ENCODE measurements around the gene NHERF1.

DNA sequence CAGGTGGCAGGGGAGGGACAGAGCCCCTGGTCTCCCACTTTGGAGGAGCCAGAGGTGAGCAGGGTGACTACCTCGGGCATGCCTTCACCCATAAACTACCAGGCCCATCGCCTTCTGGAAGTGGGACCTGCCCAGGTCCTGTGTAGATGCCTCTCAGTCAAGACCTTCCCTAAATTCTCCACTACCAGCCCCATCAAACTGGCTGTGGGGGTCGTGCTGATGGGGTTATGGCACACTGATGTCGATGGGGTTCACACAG, 17.2 kb upstream of the NHERF1 start:
- TF ChIP-seq, protein P1, sequence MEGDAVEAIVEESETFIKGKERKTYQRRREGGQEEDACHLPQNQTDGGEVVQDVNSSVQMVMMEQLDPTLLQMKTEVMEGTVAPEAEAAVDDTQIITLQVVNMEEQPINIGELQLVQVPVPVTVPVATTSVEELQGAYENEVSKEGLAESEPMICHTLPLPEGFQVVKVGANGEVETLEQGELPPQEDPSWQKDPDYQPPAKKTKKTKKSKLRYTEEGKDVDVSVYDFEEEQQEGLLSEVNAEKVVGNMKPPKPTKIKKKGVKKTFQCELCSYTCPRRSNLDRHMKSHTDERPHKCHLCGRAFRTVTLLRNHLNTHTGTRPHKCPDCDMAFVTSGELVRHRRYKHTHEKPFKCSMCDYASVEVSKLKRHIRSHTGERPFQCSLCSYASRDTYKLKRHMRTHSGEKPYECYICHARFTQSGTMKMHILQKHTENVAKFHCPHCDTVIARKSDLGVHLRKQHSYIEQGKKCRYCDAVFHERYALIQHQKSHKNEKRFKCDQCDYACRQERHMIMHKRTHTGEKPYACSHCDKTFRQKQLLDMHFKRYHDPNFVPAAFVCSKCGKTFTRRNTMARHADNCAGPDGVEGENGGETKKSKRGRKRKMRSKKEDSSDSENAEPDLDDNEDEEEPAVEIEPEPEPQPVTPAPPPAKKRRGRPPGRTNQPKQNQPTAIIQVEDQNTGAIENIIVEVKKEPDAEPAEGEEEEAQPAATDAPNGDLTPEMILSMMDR (IDR thresholded peaks at IDR 0.05; ENCODE audit: low read length): no peak
- no peak for TF ChIP-seq EZH2 (optimal IDR thresholded peaks at IDR 0.05; ENCODE audit: low read depth, low read length)
- no peak for TF ChIP-seq EZH2phosphoT487 (IDR thresholded peaks at IDR 0.05; ENCODE audit: low read length)
